ENCODE results near the gene MKNK2. TPM values are rescaled to one million over a fixed set of nuclear protein-coding genes. Genes with fewer than 3 reads are reported as not detected.

MKNK2 gene
- total RNA-seq, 2 donors from 2014 or later: 120 to 123 TPM

- 76 to 89% methylated on average over 3 to 4 of the region's 4 CpGs for WGBS, 2 experiments (ENCODE audit: insufficient coverage in 1 of 2, insufficient read length in 1 of 2)
- no peaks in the 10 kb centered on the region for H3K9me3 Mint-ChIP-seq
- no peak overlapping the region for H3K4me3 Mint-ChIP-seq
- Histone ChIP-seq H3K4me1 (ENCODE audit: control insufficient read depth, insufficient read depth, low read length) (no peaks in the 10 kb centered on the region), H3K9ac (ENCODE audit: extremely low read depth, low read length, poor library complexity, severe bottlenecking) (no peak overlapping the region), H3K9me3 (ENCODE audit: control insufficient read depth, low read length) (no peaks in the 10 kb centered on the region), H3K27me3 (ENCODE audit: control insufficient read depth, insufficient read depth, low read length, poor library complexity, severe bottlenecking) (no peaks in the 10 kb centered on the region), H3K4me3 (ENCODE audit: low read length) (no peak overlapping the region), H3K27ac (ENCODE audit: low read depth, low read length) (no peak overlapping the region), H3K36me3 (ENCODE audit: control insufficient read depth, insufficient read depth, low read length) (peaks cover 27% of the 10 kb centered on the region)
- TF ChIP-seq CTCF (conservative IDR thresholded peaks at IDR 0.05): no peak
- no peak for DNase-seq
- peaks cover 1% of the 10 kb centered on the region for H3K27me3 Mint-ChIP-seq (ENCODE audit: insufficient read depth)
- peaks cover 54% of the 10 kb centered on the region for H3K36me3 Mint-ChIP-seq (ENCODE audit: low read depth)
- H3K27ac Mint-ChIP-seq: no peak overlapping the region
- H3K4me1 Mint-ChIP-seq: no peaks in the 10 kb centered on the region
These were observed 47.2 kb downstream of the MKNK2 start for GRCh38 chr19:2003874-2004273.

- Mint-ChIP-seq H3K4me1 (no peaks in the 10 kb centered on the region), H3K27ac (no peak overlapping the region), H3K4me3 (no peak overlapping the region), H3K27me3 (ENCODE audit: insufficient read depth) (peaks cover 1% of the 10 kb centered on the region), H3K36me3 (ENCODE audit: low read depth) (peaks cover 67% of the 10 kb centered on the region), H3K9me3 (peaks cover 8% of the 10 kb centered on the region)
- H3K36me3 ChIP-seq (ENCODE audit: control insufficient read depth, insufficient read depth, low read length): peaks cover 48% of the 10 kb centered on the region
- no peak overlapping the region for H3K9ac ChIP-seq (ENCODE audit: extremely low read depth, low read length, poor library complexity, severe bottlenecking)
- H3K27ac ChIP-seq (ENCODE audit: low read depth, low read length): no peak overlapping the region
- H3K27me3 ChIP-seq (ENCODE audit: control insufficient read depth, insufficient read depth, low read length, poor library complexity, severe bottlenecking): no peaks in the 10 kb centered on the region
- H3K4me1 ChIP-seq (ENCODE audit: control insufficient read depth, insufficient read depth, low read length): no peaks in the 10 kb centered on the region
- DNase-seq: no peak
- H3K9me3 ChIP-seq (ENCODE audit: control insufficient read depth, low read length): peaks cover 9% of the 10 kb centered on the region
- no peak overlapping the region for H3K4me3 ChIP-seq (ENCODE audit: low read length)
- TF ChIP-seq CTCF (conservative IDR thresholded peaks at IDR 0.05): no peak
- WGBS, 2 experiments (ENCODE audit: insufficient coverage in 1 of 2, insufficient read length in 1 of 2): 95 to 97% methylated on average over 13 to 26 of the region's 26 CpGs
These were observed 51.1 kb downstream of the MKNK2 start for GRCh38 chr19:1999856-2000515.

GRCh38 chr19:1998712-1999708 is 52.0 kb downstream of the MKNK2 start:
- peaks cover 8% of the 10 kb centered on the region for H3K9me3 Mint-ChIP-seq
- Histone ChIP-seq H3K4me1 (ENCODE audit: control insufficient read depth, insufficient read depth, low read length) (no peaks in the 10 kb centered on the region), H3K4me3 (ENCODE audit: low read length) (no peak overlapping the region), H3K27ac (ENCODE audit: low read depth, low read length) (no peak overlapping the region), H3K9ac (ENCODE audit: extremely low read depth, low read length, poor library complexity, severe bottlenecking) (no peak overlapping the region), H3K27me3 (ENCODE audit: control insufficient read depth, insufficient read depth, low read length, poor library complexity, severe bottlenecking) (no peaks in the 10 kb centered on the region), H3K9me3 (ENCODE audit: control insufficient read depth, low read length) (peaks cover 9% of the 10 kb centered on the region), H3K36me3 (ENCODE audit: control insufficient read depth, insufficient read depth, low read length) (peaks cover 53% of the 10 kb centered on the region)
- no peak for DNase-seq
- WGBS, 2 experiments (ENCODE audit: insufficient coverage in 1 of 2, insufficient read length in 1 of 2): 93 to 97% methylated on average over 28 to 52 of the region's 52 CpGs
- H3K4me3 Mint-ChIP-seq: no peak overlapping the region
- H3K4me1 Mint-ChIP-seq: no peaks in the 10 kb centered on the region
- no peak for TF ChIP-seq CTCF (conservative IDR thresholded peaks at IDR 0.05)
- peaks cover 74% of the 10 kb centered on the region for H3K36me3 Mint-ChIP-seq (ENCODE audit: low read depth)
- H3K27ac Mint-ChIP-seq: no peak overlapping the region
- H3K27me3 Mint-ChIP-seq (ENCODE audit: insufficient read depth): peaks cover 1% of the 10 kb centered on the region

All from endodermal cell (in vitro differentiated cells).